Osteocyte (in vitro differentiated cells): ENCODE data around the gene ZNF423. TPM values are rescaled to one million over a fixed set of nuclear protein-coding genes. Genes with fewer than 3 reads are reported as not detected.
A peak's percentile ranks its signal among the peaks of the same experiment; 100 is the strongest.

Experiments
- DNase-seq: peaks from one replicate; pipeline ENCODE4 v3.0.0; 2021; ENCODE audit warnings: mixed read lengths; ENCODE audit not compliant: unreplicated experiment; ENCODE audit errors: extremely low spot score
- H3K27ac Mint-ChIP-seq: one replicate; pipeline ENCODE4 v1.8.0; 2021; ENCODE audit warnings: mild to moderate bottlenecking, mixed read lengths; ENCODE audit not compliant: unreplicated experiment
- H3K27me3 Mint-ChIP-seq: one replicate; pipeline ENCODE4 v1.8.0; 2021; ENCODE audit warnings: mixed read lengths; ENCODE audit not compliant: unreplicated experiment
- H3K36me3 Mint-ChIP-seq: one replicate; pipeline ENCODE4 v1.8.0; 2021; ENCODE audit warnings: mixed read lengths; ENCODE audit not compliant: unreplicated experiment
- H3K4me1 Mint-ChIP-seq: one replicate; pipeline ENCODE4 v1.8.0; 2021; ENCODE audit warnings: mixed read lengths; ENCODE audit not compliant: unreplicated experiment
- H3K4me3 Mint-ChIP-seq: one replicate; pipeline ENCODE4 v1.8.0; 2021; ENCODE audit warnings: mild to moderate bottlenecking, moderate library complexity, mixed read lengths; ENCODE audit not compliant: unreplicated experiment
- H3K9me3 Mint-ChIP-seq: one replicate; pipeline ENCODE4 v1.8.0; 2021; ENCODE audit warnings: mixed read lengths; ENCODE audit not compliant: unreplicated experiment
- CTCF ChIP-seq: fragments of 200-600 bp; sonication (generic); IDR thresholded peaks from 2 replicates; pipeline ENCODE4 v1.5.0; 2021; ENCODE audit warnings: antibody characterized with exemption, mild to moderate bottlenecking, moderate library complexity
- total RNA-seq: library from RNA; stranded (reverse); gene quantifications from 2 replicates; pipeline ENCODE4 v1.2.1, GENCODE V29; 2021

ZNF423 gene
- total RNA-seq, 1 donor from 2014 or later = 25.1 TPM

GRCh38 chr16:49671333-49671732, 184.6 kb downstream of the ZNF423 start:
- H3K4me3 Mint-ChIP-seq = no peak overlapping the region
- no peaks in the 10 kb centered on the region for H3K36me3 Mint-ChIP-seq
- H3K4me1 Mint-ChIP-seq = no peaks in the 10 kb centered on the region
- H3K27ac Mint-ChIP-seq = no peak overlapping the region
- no peaks in the 10 kb centered on the region for H3K9me3 Mint-ChIP-seq
- no peak for TF ChIP-seq CTCF
- DNase-seq = no peak
- no peaks in the 10 kb centered on the region for H3K27me3 Mint-ChIP-seq

- no peak for DNase-seq
- H3K4me3 Mint-ChIP-seq = no peak overlapping the region
- no peak overlapping the region for H3K27ac Mint-ChIP-seq
- peaks cover 2% of the 10 kb centered on the region for H3K4me1 Mint-ChIP-seq
- H3K9me3 Mint-ChIP-seq = no peaks in the 10 kb centered on the region
- no peaks in the 10 kb centered on the region for H3K36me3 Mint-ChIP-seq
- H3K27me3 Mint-ChIP-seq = no peaks in the 10 kb centered on the region
- no peak for TF ChIP-seq CTCF
Measured at GRCh38 chr16:49670627-49671026, 185.3 kb downstream of the ZNF423 start.

GRCh38 chr16:49665482-49666230, 190.3 kb downstream of the ZNF423 start:
- no peak overlapping the region for H3K4me3 Mint-ChIP-seq
- TF ChIP-seq CTCF = no peak
- H3K27me3 Mint-ChIP-seq = no peaks in the 10 kb centered on the region
- no peak overlapping the region for H3K27ac Mint-ChIP-seq
- peaks cover 19% of the 10 kb centered on the region for H3K4me1 Mint-ChIP-seq
- no peaks in the 10 kb centered on the region for H3K9me3 Mint-ChIP-seq
- H3K36me3 Mint-ChIP-seq = no peaks in the 10 kb centered on the region
- DNase-seq = no peak

GRCh38 chr16:49664221-49665215, 191.4 kb downstream of the ZNF423 start:
- TF ChIP-seq CTCF = no peak
- no peaks in the 10 kb centered on the region for H3K27me3 Mint-ChIP-seq
- no peak for DNase-seq
- H3K27ac Mint-ChIP-seq = peak overlapping the region; percentile 60
- H3K36me3 Mint-ChIP-seq = no peaks in the 10 kb centered on the region
- H3K4me1 Mint-ChIP-seq = peaks cover 22% of the 10 kb centered on the region
- H3K4me3 Mint-ChIP-seq = no peak overlapping the region
- no peaks in the 10 kb centered on the region for H3K9me3 Mint-ChIP-seq
